Body of pancreas (tissue), 4 donors: ENCODE results near the gene RAD51B. TPM values are rescaled to one million over a fixed set of nuclear protein-coding genes. Genes with fewer than 3 reads are reported as not detected.

ENCODE experiments used
- ATAC-seq: fragments of 150-250 bp; one replicate; pipeline ENCODE4 v1.9.1; 2016
- DNase-seq, 4 donors: peaks; one replicate each; pipeline ENCODE4 v3.0.0-alpha.2; 2019
- H3K27ac ChIP-seq, 4 donors: fragments of 200-600 bp; sonication (generic); 1 replicate in 3 of 4; 2 replicates in 1 of 4; pipeline versions ENCODE4 v1.5.1 to v1.6.1; 2016 to 2019; ENCODE audit warnings: mild to moderate bottlenecking in 1 of 4, mixed read lengths in 1 of 4, moderate library complexity in 1 of 4
- H3K27me3 ChIP-seq, 2 donors: fragments of 200-600 bp; sonication (generic); one replicate each; pipeline ENCODE4 v1.6.0; 2016; ENCODE audit warnings: mild to moderate bottlenecking in 1 of 2
- H3K36me3 ChIP-seq, 2 donors: fragments of 200-600 bp; sonication (generic); replicated peaks in 1 of 2; 2 replicates each; pipeline ENCODE4 v1.5.1; 2016; ENCODE audit warnings: low read depth in 2 of 2; ENCODE audit not compliant: insufficient read depth in 1 of 2
- H3K4me1 ChIP-seq: fragments of 200-600 bp; sonication (generic); one replicate; pipeline ENCODE4 v1.6.0; 2016
- H3K4me3 ChIP-seq, 2 donors: fragments of 200-600 bp; sonication (generic); 1 replicate in 1 of 2; 2 replicates in 1 of 2; pipeline ENCODE4 v1.5.1; 2016 to 2019
- H3K9me3 ChIP-seq, 3 donors: fragments of 200-600 bp; sonication (generic); 1 replicate in 2 of 3; 2 replicates in 1 of 3; pipeline ENCODE4 v1.5.1; 2016
- CTCF ChIP-seq, 7 experiments: fragments of 450-650 bp in 4 of 7; fragments of 200-600 bp in 3 of 7; sonication (generic) in 3 of 7; IDR thresholded peaks; one replicate each; pipeline ENCODE4 v1.5.1; 2016 to 2019; ENCODE audit warnings: antibody characterized with exemption in 7 of 7
- POLR2A ChIP-seq, 3 donors: fragments of 450-650 bp; IDR thresholded peaks; one replicate each; pipeline ENCODE4 v1.6.1; 2016; ENCODE audit warnings: antibody characterized with exemption in 3 of 3, mild to moderate bottlenecking in 2 of 3
- WGBS, 2 donors: methylation state at CpG; one replicate each; pipeline ENCODE4 v1.1.5; 2017; 5-methylcytosine and 5-hydroxymethylcytosine counted together
- intact Hi-C: fragments of 100-400 bp; cut with DNase I; formaldehyde crosslinking; loops from one replicate; pipeline ENCODE4 v1.15.1; 2023
- total RNA-seq, 2 donors: library from RNA; depleted of rRNA; stranded (reverse); fragments of >200 nt; gene quantifications; one replicate each; pipeline ENCODE4 v1.1.0, GENCODE V29; 2016

RAD51B gene
- total RNA-seq, 2 donors from 2014 or later, result 12.2 to 29.6 TPM

DNA sequence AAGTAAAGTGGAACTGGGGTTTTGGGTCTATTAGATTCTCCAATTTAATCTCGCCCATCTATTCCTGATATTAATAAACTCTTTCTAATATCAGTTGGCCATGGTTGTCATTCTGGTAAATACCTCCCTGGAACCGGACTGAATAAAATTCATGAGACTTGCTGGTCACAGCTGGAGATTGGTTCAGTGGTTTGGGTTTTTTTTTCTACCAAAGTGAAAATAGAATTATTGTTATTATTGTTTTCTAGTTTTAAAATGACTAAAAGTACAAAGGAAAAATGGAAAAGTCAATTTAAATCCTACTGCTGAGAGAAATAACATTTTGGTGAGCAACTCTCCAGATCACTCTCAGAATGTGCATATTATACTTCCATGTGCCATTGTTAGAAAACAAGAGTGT lies 535.8 kb downstream of the RAD51B start:
- Histone ChIP-seq H3K9me3 (no peaks in the 10 kb centered on the region), H3K4me1 (peaks cover 14% of the 10 kb centered on the region), H3K27me3 (no peaks in the 10 kb centered on the region), H3K4me3 (no peak overlapping the region), H3K27ac (no peak overlapping the region), H3K36me3 (no peaks in the 10 kb centered on the region)
- DNase-seq (no peak), ATAC-seq (no peak)
- 92 to 95% methylated on average over 2 of the region's 2 CpGs for WGBS, 2 donors
- intact Hi-C loops, result no loop called here
- TF ChIP-seq POLR2A (IDR thresholded peaks at IDR 0.05) (no peak), CTCF (IDR thresholded peaks at IDR 0.05) (no peak)

GRCh38 chr14:68357777-68358176 lies 538.2 kb downstream of the RAD51B start:
- ATAC-seq (no peak), DNase-seq (no peak)
- no peak overlapping the region for H3K27ac ChIP-seq
- no peaks in the 10 kb centered on the region for H3K36me3 ChIP-seq
- WGBS, 2 donors, result 0 to 11% methylated on average over 1 of the region's 1 CpG
- H3K9me3 ChIP-seq, result no peaks in the 10 kb centered on the region
- no peaks in the 10 kb centered on the region for H3K27me3 ChIP-seq
- no peak overlapping the region for H3K4me3 ChIP-seq
- H3K4me1 ChIP-seq, result peaks cover 29% of the 10 kb centered on the region
- TF ChIP-seq CTCF (IDR thresholded peaks at IDR 0.05) (no peak), POLR2A (IDR thresholded peaks at IDR 0.05) (no peak)
- intact Hi-C loops, result no loop called here

GRCh38 chr14:68358500-68358899 lies 538.9 kb downstream of the RAD51B start:
- no peak for ATAC-seq
- Histone ChIP-seq H3K27ac (no peak overlapping the region), H3K9me3 (no peaks in the 10 kb centered on the region), H3K4me1 (peaks cover 29% of the 10 kb centered on the region), H3K36me3 (no peaks in the 10 kb centered on the region), H3K4me3 (no peak overlapping the region), H3K27me3 (no peaks in the 10 kb centered on the region)
- DNase-seq, result no peak
- 85 to 93% methylated on average over 1 of the region's 1 CpG for WGBS, 2 donors
- intact Hi-C loops, result no loop called here
- TF ChIP-seq CTCF (IDR thresholded peaks at IDR 0.05) (no peak), POLR2A (IDR thresholded peaks at IDR 0.05) (no peak)

GRCh38 chr14:68359022-68359836 lies 539.6 kb downstream of the RAD51B start:
- Histone ChIP-seq H3K27me3 (no peaks in the 10 kb centered on the region), H3K4me1 (peaks cover 31% of the 10 kb centered on the region), H3K4me3 (no peak overlapping the region), H3K36me3 (no peaks in the 10 kb centered on the region), H3K27ac (peak overlapping the region; percentile 16 to 58 (median 34)), H3K9me3 (no peaks in the 10 kb centered on the region)
- no peak for DNase-seq
- no peak for ATAC-seq
- WGBS, 2 donors, result 76 to 77% methylated on average over 11 to 12 of the region's 12 CpGs
- TF ChIP-seq POLR2A (IDR thresholded peaks at IDR 0.05) (no peak), CTCF (IDR thresholded peaks at IDR 0.05) (no peak)
- intact Hi-C loops, result no loop called here
